NCI-H187 (cell line): Measurements from ENCODE around the gene SLC22A4.

ENCODE experiments used
- DNase-seq, 2 experiments: peaks; one replicate each; lab custom pipeline; 2025; lab: John Stamatoyannopoulos, UW

Gene SLC22A4

DNA sequence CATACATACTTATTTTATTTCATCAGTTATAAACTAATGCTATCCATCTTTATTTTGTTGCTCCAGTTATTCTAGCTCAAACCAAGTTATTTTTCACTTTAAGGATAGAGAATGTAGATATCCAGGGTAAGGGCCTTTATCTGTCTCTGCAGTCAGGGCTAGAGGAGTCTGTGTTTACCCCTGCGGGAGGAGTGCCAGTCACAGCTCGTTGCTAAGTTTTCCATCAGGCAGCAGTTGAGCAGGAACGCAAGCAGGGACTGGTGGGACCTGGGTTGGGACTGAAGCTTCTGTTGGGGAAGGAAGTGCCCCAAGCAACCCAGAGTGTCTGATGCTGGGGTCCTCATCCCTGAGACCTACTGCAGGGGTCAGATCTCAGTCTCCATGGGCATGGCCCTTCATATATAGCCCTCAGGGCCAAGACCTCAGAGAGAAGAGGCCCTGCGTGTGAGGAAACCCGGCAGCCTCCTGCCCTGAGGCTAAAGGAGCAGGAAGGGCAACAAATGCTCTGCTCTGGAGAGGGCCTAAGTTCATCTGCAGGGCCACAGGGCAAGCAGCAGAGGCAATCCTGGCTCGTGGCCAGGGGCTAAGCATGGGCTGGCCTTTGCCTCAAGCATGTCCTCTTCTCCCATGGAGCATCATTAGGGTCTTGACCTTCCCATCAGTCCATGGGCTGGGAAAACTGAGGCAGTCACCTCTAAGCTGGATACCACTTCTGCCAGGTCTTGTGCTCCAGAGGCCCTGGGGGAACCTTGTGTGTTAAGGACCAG lies 6.6 kb downstream of the SLC22A4 start:
- no peak for DNase-seq

DNA sequence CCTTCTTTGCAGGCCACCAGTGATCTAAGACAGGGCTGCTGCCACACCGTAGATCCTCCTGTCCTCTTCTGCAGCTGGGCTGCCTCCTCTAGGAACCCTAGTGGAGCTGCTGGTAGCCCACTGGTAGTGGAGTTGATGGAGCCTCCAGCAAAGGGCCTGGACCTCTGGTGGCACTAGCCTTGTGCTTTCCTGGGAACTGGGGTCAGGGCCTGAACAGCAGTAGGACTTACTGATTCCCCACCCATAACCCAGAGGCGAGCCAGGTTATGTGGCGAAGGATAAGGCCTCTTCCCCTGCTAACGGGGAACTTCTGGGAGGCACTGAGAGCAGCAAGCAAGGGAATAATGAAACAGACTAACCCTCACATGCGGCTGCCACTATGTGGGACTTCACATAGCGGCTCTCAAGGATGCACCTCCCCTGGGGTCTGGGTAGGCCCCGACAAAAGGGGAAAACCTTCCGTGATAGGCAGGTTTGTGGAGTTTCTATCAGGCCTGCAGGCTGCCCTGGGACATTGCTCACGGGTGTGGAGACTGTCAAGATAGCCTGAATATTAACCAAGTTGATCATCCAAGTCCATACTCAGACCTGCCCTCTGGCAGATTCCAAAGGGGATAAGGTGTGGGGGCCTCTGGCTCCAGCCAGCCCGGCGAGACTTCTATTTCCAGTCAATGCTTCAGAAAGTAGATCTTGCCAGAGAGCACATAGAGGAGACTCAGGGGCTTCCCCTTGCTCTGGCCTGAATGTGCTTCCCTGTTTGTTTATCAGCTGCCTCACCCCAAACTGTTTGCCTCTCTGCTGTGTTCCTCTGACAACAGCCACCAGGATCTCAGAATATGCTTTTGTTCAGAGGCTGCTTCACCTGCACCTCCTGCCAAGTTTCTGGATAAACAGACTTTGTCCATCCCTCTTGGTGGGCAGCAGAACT lies 7.4 kb downstream of the SLC22A4 start:
- DNase-seq = no peak

DNA sequence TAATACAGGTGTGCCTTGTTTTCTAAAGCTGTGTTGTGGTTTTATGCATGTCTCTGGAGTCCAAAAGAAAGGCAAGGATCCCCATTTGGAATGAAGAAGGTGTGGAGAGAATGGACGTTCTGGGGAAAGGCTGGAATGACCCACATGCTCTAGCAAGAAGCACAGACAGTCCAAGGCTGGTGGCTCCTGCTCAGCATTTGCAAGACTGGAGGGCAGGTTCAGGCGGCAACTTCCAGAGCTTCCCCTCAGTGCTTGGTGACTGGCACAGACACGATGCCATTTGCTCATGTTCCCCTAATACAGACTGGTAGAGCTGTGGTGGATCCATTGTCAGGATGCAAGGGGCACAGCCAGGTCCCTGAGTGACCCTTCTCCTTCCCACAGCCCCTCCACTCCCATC lies 8.2 kb downstream of the SLC22A4 start:
- DNase-seq = no peak

DNA sequence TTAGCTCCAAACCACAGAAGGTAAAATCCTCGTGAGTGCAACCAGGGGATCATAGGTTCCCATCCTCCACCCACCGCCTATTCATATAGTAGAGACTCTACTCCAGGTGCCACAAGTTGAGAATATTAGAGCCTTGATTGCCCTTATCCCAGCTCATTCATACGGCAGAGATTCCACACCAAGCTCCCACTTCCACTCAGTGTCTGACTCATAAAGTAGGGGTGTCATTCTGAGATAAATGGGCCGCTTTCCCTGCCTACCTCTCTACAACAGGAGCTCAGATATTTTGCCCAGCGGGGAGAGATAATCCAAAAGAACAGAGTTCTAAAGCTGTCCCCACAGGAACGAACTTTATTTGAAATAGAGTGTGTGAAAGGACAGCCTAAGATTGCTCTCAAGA lies 9.4 kb downstream of the SLC22A4 start:
- no peak for DNase-seq

DNA sequence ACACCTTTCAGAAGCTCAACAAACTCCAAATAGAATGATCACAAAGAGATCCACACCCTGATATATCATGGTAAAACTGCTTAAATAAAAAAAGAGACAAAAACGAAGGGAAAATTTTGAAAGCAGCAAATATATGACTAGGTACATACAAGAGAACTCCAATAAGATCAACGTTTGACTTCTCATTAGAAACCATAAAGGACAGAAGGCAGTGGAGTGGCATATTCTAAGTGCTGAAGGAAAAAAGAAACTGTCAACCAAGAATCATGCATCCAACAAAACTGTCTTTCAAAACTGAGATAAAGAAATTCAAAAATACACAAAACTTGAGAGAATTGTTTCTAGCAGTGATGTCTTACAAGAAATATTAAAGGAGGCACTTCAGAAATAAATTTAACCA lies 11.2 kb downstream of the SLC22A4 start:
- no peak for DNase-seq

DNA sequence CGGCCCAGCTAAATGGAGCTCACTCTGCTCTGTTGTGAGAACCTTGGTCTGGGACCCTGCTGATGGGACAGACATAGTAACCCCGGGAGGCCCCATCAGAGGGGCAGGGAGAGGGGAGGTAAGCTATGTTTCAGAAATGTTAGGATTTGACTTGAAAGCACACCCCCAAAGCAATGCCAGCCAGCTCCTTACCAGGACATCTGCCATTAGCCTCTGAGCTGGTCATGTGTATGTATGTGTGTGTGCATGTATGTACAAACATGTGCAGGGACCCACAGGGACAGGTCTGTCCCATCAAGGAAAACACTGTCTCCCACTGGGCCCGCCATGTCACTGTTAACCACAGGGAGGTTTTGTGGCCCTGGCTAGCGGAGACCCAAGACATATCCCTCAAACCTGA lies 14.5 kb downstream of the SLC22A4 start:
- DNase-seq = no peak

DNA sequence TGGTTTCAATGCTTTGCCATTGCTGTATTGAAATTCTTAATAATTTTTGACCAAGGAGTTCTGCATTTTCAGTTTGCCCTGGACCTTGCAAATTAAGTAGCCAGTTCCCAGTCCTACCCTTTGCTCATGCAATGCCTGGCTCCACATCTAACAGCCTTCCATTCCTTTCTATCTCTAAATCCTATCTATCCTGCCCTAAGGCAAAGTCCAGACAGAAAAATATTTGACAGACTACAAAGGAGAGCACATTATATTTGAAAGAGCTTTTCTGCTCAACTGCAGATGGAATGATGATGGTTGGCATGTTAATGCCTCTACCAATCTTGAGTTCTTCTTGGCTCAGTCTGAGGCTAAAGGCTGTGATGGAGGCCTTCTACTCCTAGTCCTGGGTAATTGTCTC lies 15.5 kb downstream of the SLC22A4 start:
- DNase-seq = no peak

DNA sequence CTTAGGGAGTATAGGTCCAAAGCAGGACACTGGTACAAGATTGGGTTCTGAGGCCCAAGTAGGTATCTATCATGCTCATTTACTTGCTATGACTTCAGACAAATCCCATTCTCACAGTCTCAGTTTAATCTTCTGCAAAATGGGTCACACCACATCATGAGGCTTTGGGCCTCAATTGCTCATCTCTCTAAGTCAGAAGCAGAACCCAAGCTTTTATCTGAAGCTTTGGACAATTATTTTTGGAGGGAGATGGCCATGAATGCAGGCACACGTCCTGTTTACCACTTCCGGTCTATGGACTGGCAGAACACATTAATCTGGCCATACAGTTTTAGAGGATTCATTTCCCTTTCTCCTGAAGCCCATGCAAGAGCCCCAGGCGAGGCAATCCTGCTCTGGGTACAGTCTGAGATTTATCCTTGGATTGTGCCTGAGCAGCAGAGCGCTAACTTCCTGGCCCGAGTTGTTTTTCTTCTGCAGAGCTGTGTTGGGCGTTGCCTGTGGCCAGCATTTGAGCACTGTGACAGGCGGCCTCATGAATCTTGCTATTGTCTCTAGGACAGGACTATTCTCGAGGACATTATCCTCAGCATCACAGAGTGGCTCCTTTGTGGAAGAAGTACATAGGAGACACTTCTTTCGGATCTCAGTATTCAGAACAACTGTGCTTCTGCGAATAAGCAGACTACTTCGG lies 16.1 kb downstream of the SLC22A4 start:
- no peak for DNase-seq

DNA sequence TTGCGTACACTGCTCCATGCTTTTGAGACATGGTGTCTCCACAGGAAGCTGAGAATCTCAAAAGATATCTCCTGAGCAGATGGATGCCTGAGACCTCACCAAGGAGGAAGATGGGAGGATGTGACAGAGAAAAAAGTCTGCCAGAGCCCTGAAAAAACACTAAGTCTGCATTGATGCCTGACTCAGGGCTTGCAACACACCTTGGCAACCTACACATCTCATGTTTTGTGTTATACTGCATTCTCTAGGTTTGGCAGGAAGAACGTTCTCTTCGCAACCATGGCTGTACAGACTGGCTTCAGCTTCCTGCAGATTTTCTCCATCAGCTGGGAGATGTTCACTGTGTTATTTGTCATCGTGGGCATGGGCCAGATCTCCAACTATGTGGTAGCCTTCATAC lies 19.2 kb downstream of the SLC22A4 start:
- no peak for DNase-seq

DNA sequence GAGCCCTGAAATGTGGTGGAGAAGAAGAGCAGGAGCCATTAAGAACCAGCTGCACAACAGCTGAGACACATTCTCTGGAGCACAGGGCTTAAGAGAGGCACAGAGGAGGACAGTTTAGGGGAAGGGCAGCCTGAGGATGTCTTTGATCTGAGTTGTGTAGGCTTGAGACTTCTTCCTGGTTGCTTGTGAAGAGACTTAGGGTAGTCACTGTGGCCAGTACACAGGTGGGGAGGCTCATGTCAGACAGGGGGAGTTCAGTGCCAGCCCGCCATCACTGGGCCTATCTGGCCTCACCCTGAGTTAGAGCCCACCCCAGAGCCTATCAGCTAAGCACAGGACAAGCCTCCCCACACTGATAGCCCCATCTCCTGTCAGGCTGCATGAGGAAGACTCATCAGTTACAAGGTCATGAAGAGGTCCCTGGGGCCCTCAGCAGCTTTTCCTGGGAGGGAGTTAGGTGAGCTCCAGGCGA lies 19.8 kb downstream of the SLC22A4 start:
- no peak for DNase-seq

DNA sequence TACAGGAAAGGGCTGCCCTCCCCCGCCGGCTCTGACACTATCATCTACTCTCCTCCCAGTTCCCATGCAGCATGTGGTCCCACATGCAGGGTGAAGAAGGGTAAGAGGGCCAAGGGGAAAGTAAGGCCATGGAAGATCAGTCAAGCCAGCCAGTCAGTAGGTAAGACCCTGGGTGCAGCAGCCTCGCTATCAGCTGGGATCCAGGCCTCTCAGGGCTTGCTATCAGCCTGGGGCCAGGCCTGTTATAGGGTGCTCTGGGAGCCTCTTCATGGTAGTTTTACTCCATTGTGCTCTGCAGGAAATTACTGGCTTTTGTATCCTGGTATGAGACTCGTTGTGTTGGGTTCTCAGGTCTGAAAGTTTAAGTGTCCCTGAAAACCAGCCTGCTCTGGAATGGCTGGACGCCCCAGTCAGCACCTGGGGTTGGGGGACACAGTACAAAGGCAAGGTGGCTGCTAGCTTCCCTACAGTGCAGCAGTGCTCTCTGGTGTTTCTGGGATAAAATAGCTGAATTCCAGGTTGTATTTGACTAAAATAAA lies 21.4 kb downstream of the SLC22A4 start:
- no peak for DNase-seq

DNA sequence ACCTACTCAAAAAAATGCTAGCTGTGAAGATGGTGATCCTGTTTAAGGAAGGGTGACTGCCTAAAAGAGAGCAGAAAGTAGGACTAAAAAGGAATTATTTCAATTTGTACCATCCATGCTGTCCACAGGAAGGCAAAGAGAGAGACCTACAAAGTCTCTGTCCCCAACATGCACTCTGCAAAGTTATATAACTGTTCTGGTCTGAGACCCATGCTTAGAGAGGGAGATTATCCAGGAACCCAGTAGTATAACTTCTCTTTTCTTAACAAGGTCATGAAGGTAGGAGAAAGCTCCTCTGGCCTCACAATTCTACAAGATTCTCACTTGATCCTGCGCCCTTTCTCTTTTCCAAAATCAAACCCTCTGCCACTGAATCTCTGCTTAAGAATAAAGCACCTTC lies 25.8 kb downstream of the SLC22A4 start:
- no peak for DNase-seq

DNA sequence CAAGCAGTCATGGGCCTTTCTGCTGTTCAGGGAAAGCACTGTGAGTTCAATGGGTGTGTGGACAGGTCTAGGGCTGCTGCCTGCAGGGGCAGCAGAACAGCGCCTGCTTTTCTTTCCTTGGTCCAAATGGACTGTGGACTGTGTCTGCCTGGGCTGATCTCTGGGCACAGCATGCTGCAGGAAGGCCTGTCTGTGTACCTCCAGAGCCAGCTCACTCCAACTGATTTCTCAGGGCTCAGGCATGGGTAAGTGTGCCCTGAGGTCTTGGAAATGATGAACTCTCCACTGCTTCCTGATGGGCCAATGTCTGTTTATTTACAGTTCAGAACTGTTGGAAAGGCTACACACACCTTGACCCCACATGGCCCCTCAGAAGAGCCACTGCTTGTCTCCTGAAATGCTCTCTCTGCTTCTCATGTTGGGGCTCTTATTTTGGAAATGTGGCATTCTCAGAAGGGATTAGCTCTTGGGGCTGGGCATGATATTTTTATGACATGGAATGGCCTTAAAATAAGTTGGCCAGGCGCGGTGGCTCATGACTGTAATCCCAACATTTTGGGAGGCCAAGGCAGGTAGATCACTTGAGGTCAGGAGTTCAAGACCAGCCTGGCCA lies 27.0 kb downstream of the SLC22A4 start:
- no peak for DNase-seq

DNA sequence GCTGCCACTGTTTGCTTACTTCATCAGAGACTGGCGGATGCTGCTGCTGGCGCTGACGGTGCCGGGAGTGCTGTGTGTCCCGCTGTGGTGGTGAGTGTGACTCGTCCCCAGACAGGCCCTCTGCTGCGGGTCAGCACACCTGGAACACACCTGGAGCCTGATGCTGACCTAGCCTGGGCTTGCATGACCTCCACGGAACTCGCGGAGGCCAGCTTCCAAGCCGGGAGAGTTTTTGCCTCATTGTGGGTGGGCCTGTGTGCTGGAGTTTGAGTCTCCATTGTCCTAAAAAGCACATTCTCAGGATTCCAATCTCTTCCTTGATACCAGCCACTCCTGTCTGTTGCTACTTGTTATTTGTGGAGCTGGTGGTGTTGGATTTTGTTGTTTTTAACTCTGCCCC lies 28.1 kb downstream of the SLC22A4 start:
- no peak for DNase-seq

DNA sequence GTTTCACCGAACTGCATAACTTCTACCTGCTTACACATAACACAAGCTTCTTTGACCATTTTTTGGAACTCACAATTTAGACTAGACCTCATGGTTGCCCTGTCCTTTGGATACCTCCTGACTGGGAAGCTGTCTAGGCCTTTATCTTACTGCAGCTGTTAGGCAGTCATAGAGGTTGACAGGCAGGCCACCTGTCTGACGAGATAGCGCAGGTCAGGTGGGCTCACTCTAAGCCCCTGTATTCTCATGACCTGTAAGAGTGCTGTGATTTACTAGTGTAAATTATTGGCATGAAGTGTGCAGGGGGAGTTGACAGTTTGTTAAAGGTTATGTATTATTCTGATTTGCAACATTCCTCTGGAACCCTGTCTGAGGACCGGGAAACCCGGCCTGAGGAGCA lies 29.0 kb downstream of the SLC22A4 start:
- DNase-seq = no peak

DNA sequence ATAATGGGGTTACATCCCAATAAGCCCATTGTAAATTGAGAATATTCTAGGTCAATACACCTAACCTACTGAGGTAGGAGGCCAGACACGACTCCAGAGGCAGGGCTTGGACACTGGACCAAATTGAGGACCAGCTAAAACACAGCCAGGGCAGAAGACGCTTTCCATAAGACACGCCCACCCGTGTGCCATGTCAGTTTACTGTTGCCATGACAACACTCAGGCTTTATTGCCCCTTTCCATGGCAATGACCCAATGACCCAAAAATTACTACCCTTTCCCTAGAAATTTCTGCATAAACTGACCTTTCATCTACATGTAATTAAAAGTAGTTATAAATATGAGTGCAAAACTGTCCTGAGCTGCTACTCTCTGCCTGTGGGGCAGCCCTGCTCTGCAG lies 31.5 kb downstream of the SLC22A4 start:
- DNase-seq = no peak

DNA sequence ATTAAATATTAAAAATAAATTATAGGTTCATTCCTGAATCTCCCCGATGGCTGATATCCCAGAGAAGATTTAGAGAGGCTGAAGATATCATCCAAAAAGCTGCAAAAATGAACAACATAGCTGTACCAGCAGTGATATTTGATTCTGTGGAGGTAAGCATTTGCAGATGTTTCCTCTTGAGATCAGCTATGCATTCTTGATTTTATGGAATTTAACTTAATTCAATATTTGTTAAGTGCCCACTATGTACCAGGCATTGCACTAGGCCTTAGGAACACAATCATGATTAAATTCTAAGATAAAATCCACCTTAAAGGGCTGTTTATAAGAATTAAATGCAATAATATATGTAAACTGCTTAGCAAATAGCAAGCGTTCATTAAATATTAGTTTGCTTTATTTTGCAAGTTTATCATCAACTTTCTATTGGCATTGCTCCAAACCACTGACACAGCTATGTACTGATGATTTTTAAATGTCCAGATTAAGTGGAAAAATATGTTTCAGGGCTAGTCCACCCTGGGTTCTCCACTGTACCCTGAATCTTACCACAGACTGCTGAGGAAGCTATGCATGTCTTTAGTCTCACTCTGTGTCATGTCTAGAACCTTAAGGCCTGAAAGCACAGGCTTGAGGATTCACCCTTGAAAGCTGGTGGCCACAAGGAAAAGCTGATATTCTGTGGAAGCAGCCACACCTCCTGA lies 33.2 kb downstream of the SLC22A4 start:
- DNase-seq = no peak

DNA sequence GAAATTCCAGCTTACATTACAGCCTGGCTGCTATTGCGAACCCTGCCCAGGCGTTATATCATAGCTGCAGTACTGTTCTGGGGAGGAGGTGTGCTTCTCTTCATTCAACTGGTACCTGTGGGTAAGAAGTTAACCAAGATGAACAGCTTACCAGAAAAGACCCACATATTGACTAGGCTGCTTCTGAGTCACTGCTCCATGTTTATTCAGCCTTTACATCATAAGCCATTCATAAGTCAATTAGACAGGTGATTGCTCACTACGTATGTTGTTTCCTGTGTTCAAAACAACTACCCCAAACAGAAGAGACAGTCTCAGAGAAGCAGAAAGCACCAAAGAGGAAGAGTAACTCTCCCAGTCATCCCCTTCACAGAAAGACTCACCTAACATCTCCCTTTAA lies 40.6 kb downstream of the SLC22A4 start:
- DNase-seq = no peak

DNA sequence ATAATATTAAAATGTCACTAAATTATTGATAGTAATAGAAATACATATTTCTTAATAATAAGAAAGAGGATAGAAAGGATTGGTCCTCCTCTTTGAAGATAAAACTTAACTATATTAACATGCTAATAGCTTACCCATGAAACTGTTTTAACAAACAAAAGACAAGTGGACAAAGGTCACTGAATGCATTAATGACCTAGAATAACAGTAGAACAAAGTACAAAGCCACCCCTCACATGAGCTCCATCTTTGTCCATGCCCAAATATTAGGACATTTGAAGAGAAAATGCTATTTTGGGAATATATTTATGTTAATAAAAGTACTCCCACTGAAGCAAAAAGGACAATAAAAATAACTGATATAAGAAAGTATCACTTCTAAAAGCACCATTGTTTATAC lies 41.2 kb downstream of the SLC22A4 start:
- DNase-seq = no peak

DNA sequence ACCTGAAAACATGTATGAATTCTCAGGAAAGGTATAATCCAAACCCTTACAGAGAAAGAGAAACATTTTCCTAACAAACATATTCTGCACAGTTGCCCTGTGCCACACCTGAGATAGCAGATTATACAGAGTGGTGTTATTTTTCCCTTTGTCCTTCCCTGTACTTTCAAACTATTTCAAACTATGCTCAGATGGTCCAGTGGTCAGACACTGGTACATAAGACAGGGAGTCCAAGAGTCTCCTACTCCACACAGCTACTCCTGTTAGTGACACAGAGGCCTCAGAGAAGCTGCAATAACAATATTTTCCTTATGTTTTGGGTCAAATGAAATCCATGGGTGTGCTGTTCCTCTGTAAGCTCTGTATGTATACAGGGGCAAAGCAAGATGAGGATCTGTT lies 45.3 kb downstream of the SLC22A4 start:
- DNase-seq = no peak
